ENCODE measurements around the gene ARHGAP21.

- TF ChIP-seq POLR2A (IDR thresholded peaks at IDR 0.05): no peak
- no peak for TF ChIP-seq CTCF (IDR thresholded peaks at IDR 0.05)
Measured at GRCh38 chr10:24625778-24626177, 97.9 kb downstream of the ARHGAP21 start.

Measured in esophagus squamous epithelium (tissue), 4 donors.